Tibial artery (tissue), 4 donors: Measurements from ENCODE around the gene OSER1.
"Not testable (repeated sequence)": the region's sequence is repeated elsewhere in the genome, so short reads cannot be mapped to it uniquely, and the experiment has no call there.

Source experiments
- DNase-seq, 2 donors: peaks; one replicate each; pipeline ENCODE4 v3.0.0-alpha.2; 2019
- H3K27ac ChIP-seq, 2 donors: fragments of 200-600 bp; sonication (generic) in 1 of 2; 1 replicate in 1 of 2; 2 replicates in 1 of 2; pipeline ENCODE4 v1.5.1; 2018 to 2019; ENCODE audit warnings: mild to moderate bottlenecking in 1 of 2
- H3K27me3 ChIP-seq, 2 donors: fragments of 200-600 bp; sonication (generic) in 1 of 2; one replicate each; pipeline versions ENCODE4 v1.5.1 to v1.6.0; 2016 to 2019
- H3K36me3 ChIP-seq, 3 donors: fragments of 200-600 bp; sonication (generic) in 2 of 3; one replicate each; pipeline ENCODE4 v1.5.1; 2016 to 2019; ENCODE audit warnings: mild to moderate bottlenecking in 2 of 3
- H3K4me1 ChIP-seq, 4 donors: fragments of 200-600 bp; sonication (generic) in 2 of 4; 1 replicate in 3 of 4; 2 replicates in 1 of 4; pipeline ENCODE4 v1.5.1; 2016 to 2019
- H3K4me3 ChIP-seq, 2 donors: fragments of 200-600 bp; sonication (generic) in 1 of 2; 1 replicate in 1 of 2; 2 replicates in 1 of 2; pipeline ENCODE4 v1.5.1; 2018 to 2019; ENCODE audit warnings: mild to moderate bottlenecking in 2 of 2
- H3K9me3 ChIP-seq, 3 donors: fragments of 200-600 bp; sonication (generic) in 1 of 3; one replicate each; pipeline ENCODE4 v1.5.1; 2016 to 2019
- CTCF ChIP-seq, 2 experiments: fragments of 200-600 bp in 1 of 2; fragments of 450-650 bp in 1 of 2; IDR thresholded peaks; one replicate each; pipeline ENCODE4 v1.5.1; 2017 to 2019; ENCODE audit warnings: antibody characterized with exemption in 2 of 2, mild to moderate bottlenecking in 1 of 2, moderate library complexity in 1 of 2
- intact Hi-C: fragments of 100-400 bp; cut with DNase I; formaldehyde crosslinking; loops from one replicate; pipeline ENCODE4 v1.15.0; 2023; ENCODE audit warnings: low total_unique reads

Gene OSER1

GRCh38 chr20:44245977-44246376 lies 35.4 kb upstream of the OSER1 start:
- H3K4me1 ChIP-seq, result peaks cover 0 to 13% (median 12%) of the 10 kb centered on the region in 4 donors
- H3K27ac ChIP-seq, result no peak overlapping the region
- intact Hi-C loops, result no loop called here
- no peak for TF ChIP-seq CTCF (IDR thresholded peaks at IDR 0.05)
- H3K9me3 ChIP-seq, result no peaks in the 10 kb centered on the region
- no peak overlapping the region for H3K4me3 ChIP-seq
- peaks cover 0 to 13% of the 10 kb centered on the region in 2 donors for H3K27me3 ChIP-seq
- no peak for DNase-seq
- no peaks in the 10 kb centered on the region for H3K36me3 ChIP-seq

- no peak overlapping the region for H3K4me3 ChIP-seq
- no peaks in the 10 kb centered on the region for H3K4me1 ChIP-seq
- no peak for DNase-seq
- no peak overlapping the region for H3K27ac ChIP-seq
- TF ChIP-seq CTCF (IDR thresholded peaks at IDR 0.05), result no peak
- H3K9me3 ChIP-seq, result no peaks in the 10 kb centered on the region
- H3K27me3 ChIP-seq, result no peaks in the 10 kb centered on the region
- intact Hi-C loops, result no loop called here
- H3K36me3 ChIP-seq, result no peaks in the 10 kb centered on the region
Observed at GRCh38 chr20:44241796-44242195, 31.2 kb upstream of the OSER1 start.

GRCh38 chr20:44236840-44237239 lies 26.3 kb upstream of the OSER1 start:
- H3K36me3 ChIP-seq, intact Hi-C loops, H3K4me3 ChIP-seq, H3K9me3 ChIP-seq, H3K27me3 ChIP-seq, DNase-seq, H3K27ac ChIP-seq, H3K4me1 ChIP-seq: not testable (repeated sequence)

- no peaks in the 10 kb centered on the region for H3K4me1 ChIP-seq
- intact Hi-C loops, result no loop called here
- TF ChIP-seq CTCF (IDR thresholded peaks at IDR 0.05), result no peak
- no peaks in the 10 kb centered on the region for H3K27me3 ChIP-seq
- H3K4me3 ChIP-seq, result no peak overlapping the region
- H3K9me3 ChIP-seq, result no peaks in the 10 kb centered on the region
- no peaks in the 10 kb centered on the region for H3K36me3 ChIP-seq
- no peak for DNase-seq
- no peak overlapping the region for H3K27ac ChIP-seq
Observed at GRCh38 chr20:44235702-44236101, 25.1 kb upstream of the OSER1 start.

- intact Hi-C loops, result no loop called here
- no peak for DNase-seq
- Histone ChIP-seq H3K36me3 (no peaks in the 10 kb centered on the region), H3K4me3 (no peak overlapping the region), H3K27me3 (no peaks in the 10 kb centered on the region), H3K27ac (no peak overlapping the region), H3K9me3 (no peaks in the 10 kb centered on the region), H3K4me1 (no peaks in the 10 kb centered on the region)
- no peak for TF ChIP-seq CTCF (IDR thresholded peaks at IDR 0.05)
Observed at GRCh38 chr20:44234566-44235317, 24.2 kb upstream of the OSER1 start.

GRCh38 chr20:44233436-44234016 lies 23.0 kb upstream of the OSER1 start:
- DNase-seq, result no peak
- no peak overlapping the region for H3K27ac ChIP-seq
- no peaks in the 10 kb centered on the region for H3K4me1 ChIP-seq
- H3K4me3 ChIP-seq, result no peak overlapping the region
- no peaks in the 10 kb centered on the region for H3K36me3 ChIP-seq
- intact Hi-C loops, result no loop called here
- no peaks in the 10 kb centered on the region for H3K9me3 ChIP-seq
- H3K27me3 ChIP-seq, result no peaks in the 10 kb centered on the region
- TF ChIP-seq CTCF (IDR thresholded peaks at IDR 0.05), result no peak

GRCh38 chr20:44232469-44232856 lies 21.9 kb upstream of the OSER1 start:
- H3K36me3 ChIP-seq, H3K9me3 ChIP-seq, DNase-seq, H3K27me3 ChIP-seq, H3K27ac ChIP-seq, intact Hi-C loops, H3K4me3 ChIP-seq, H3K4me1 ChIP-seq: not testable (repeated sequence)
